BE2C (cell line): Measurements from ENCODE around the gene KRTAP10-9.

Experiments used
- DNase-seq: peaks from one replicate; pipeline ENCODE4 v3.0.0-alpha.2; 2020
- H3K27me3 ChIP-seq: fragments of 250-450 bp; sonication (Bioruptor Pico); 2 replicates; pipeline ENCODE4 v1.5.1; 2020; ENCODE audit warnings: mild to moderate bottlenecking
- H3K36me3 ChIP-seq: fragments of 250-450 bp; sonication (Bioruptor Pico); 2 replicates; pipeline ENCODE4 v1.5.1; 2020; ENCODE audit warnings: mild to moderate bottlenecking
- H3K4me1 ChIP-seq: fragments of 250-450 bp; sonication (Bioruptor Pico); 2 replicates; pipeline ENCODE4 v1.5.1; 2020
- H3K4me3 ChIP-seq: 2 replicates; pipeline ENCODE4 v1.5.1; 2011; ENCODE audit warnings: low read depth, low read length
- H3K9me3 ChIP-seq: fragments of 250-450 bp; sonication (Bioruptor Pico); 2 replicates; pipeline ENCODE4 v1.5.1; 2020
- CTCF ChIP-seq: IDR thresholded peaks from 2 replicates; pipeline ENCODE4 v1.5.1; 2012; ENCODE audit warnings: mild to moderate bottlenecking, low read depth, low read length

The KRTAP10-9 gene

DNA sequence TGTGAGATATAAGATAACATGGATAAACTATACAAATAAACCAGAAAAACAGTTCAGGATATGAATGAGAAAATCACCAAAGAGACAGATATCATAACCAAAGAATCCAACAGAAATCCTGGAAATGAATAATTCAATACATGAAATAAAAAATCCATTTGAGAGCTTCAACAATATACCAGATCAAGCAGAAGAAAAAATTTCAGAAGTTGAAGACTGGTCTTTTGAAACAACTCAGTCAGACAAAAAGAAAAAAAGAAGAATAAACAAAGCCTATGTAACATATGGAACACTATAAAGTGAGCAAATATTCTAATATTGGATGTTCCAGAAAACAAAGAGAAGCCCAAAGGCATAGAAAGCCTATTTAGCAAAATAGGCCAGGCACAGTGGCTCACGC, 45.0 kb downstream of the KRTAP10-9 start:
- H3K9me3 ChIP-seq, result no peaks in the 10 kb centered on the region
- H3K27me3 ChIP-seq, result peaks cover 12% of the 10 kb centered on the region

GRCh38 chr21:44677881-44678280, 51.0 kb downstream of the KRTAP10-9 start:
- no peak for DNase-seq

More for the DNA sequence above, 45.0 kb downstream of the KRTAP10-9 start:
- H3K4me3 ChIP-seq, result no peak overlapping the region
- H3K36me3 ChIP-seq, result no peaks in the 10 kb centered on the region
- no peak for TF ChIP-seq CTCF
- no peak for DNase-seq
- H3K4me1 ChIP-seq, result no peaks in the 10 kb centered on the region

More at GRCh38 chr21:44677881-44678280, 51.0 kb downstream of the KRTAP10-9 start:
- TF ChIP-seq CTCF, result no peak
- H3K4me3 ChIP-seq, result no peak overlapping the region
- peaks cover 45% of the 10 kb centered on the region for H3K27me3 ChIP-seq
- H3K4me1 ChIP-seq, result no peaks in the 10 kb centered on the region
- H3K9me3 ChIP-seq, result no peaks in the 10 kb centered on the region
- no peaks in the 10 kb centered on the region for H3K36me3 ChIP-seq
